GM20431 (cell line): ENCODE measurements around the gene SULT1B1.
"Not testable (repeated sequence)": the region's sequence is repeated elsewhere in the genome, so short reads cannot be mapped to it uniquely, and the experiment has no call there.

Source experiments
- in situ Hi-C: fragments of 300-500 bp; cut with MseI, MboI; formaldehyde crosslinking; loops from one replicate; pipeline ENCODE4 v1.15.0; 2020; ENCODE audit warnings: low sequenced_read_pairs; ENCODE audit not compliant: unreplicated experiment

Gene SULT1B1

GRCh38 chr4:69760455-69760854 lies at the start of gene SULT1B1:
Gene SULT1B1 (minus strand): TSS chr4:69760620. CDS start chr4:69755217, 5,403 bp downstream.
- in situ Hi-C loops = no loop called here

GRCh38 chr4:69800599-69800998 lies 40.2 kb upstream of the SULT1B1 start:
- in situ Hi-C loops = no loop called here

- in situ Hi-C loops = no loop called here
Measured at GRCh38 chr4:69799337-69799736, 38.9 kb upstream of the SULT1B1 start.

DNA sequence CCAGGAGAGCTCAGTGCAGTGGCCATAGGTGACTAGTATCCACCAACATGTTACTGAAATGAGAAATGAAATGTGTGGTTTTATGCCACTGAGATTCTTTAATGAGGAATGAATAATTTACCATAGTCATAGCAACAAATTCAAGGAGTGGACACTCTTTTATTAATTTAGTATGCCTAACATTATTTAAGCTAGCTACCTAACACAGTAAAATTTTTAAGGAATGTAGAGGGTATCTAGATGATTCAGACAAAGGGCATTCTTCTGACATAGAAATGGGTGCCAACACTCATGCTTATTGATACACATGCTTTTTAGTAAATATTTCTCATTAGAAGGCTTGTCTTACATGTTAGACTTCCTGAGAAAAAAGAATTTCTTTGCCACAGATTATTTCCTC lies 33.3 kb upstream of the SULT1B1 start:
- in situ Hi-C loops = no loop called here

DNA sequence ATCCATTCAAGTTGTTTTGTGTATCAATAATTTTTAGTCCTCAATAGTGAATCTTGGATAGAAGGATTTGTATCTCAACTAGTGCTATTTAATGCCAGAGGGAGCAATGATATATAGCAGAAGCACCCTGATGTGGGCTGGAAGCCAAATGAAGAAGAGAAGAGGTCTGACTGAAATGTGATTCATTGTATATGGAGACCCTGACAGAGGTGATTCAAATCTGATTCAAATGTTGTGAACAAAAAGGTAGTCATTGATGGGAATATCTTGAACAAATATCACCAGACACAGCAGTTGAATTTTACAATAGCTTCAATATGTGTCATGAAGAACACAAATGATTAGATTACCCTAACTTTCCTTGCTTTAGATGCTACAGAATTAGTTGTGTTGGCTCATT lies 27.5 kb upstream of the SULT1B1 start:
- in situ Hi-C loops = no loop called here

GRCh38 chr4:69786547-69786946 lies 26.1 kb upstream of the SULT1B1 start:
- in situ Hi-C loops = no loop called here

GRCh38 chr4:69785211-69785831 lies 24.9 kb upstream of the SULT1B1 start:
- in situ Hi-C loops = no loop called here

GRCh38 chr4:69782651-69783310 lies 22.4 kb upstream of the SULT1B1 start:
- in situ Hi-C loops = no loop called here

DNA sequence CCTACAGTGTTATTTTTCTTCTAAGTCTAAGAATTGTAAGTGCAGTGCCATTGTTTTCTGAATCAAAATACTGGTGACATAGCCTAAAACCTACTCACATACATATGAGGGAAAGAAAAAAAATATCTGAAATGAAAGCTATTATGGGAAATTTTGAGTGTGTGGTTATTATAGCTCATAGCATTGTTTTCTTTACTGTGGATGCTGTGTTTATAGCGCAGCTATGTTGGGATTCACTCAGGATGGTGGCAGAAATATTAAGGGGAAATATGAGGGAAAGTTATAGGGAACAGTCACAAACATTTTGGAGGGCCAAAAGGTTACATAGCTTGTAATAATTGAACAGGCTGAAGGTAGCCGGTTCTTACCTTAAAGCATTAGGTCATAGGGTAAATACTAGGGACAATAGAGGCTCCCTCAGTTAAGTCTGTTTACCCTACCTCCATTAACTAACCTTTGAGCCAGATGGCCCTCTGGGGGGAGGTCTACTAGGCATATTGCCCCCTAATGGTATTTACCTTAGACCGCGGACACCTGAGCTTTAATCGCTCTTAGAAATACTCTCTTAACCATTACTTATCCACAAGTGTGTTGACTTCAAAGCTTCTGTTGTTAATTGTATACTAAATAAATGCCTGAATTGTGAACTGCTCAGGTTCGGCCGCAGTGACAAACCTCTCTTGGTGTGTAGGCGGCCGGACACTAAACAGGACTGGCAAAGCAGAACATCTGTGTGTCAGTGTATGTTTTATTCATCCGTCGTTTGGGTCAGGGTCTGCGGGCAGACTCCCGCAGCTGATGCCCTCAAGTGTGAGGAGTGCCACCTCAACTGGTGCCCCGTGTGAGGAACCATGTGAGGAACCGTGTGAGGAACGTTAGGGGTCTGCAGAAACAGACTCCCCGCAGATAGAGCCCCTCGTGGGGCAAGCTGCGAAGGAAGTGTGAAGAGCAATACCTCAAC lies 21.3 kb upstream of the SULT1B1 start:
- in situ Hi-C loops = no loop called here

- in situ Hi-C loops = no loop called here
Measured at GRCh38 chr4:69780141-69780540, 19.7 kb upstream of the SULT1B1 start.

- in situ Hi-C loops = no loop called here
Measured at GRCh38 chr4:69776696-69777095, 16.3 kb upstream of the SULT1B1 start.

GRCh38 chr4:69775321-69775867 lies 15.0 kb upstream of the SULT1B1 start:
- in situ Hi-C loops = no loop called here

DNA sequence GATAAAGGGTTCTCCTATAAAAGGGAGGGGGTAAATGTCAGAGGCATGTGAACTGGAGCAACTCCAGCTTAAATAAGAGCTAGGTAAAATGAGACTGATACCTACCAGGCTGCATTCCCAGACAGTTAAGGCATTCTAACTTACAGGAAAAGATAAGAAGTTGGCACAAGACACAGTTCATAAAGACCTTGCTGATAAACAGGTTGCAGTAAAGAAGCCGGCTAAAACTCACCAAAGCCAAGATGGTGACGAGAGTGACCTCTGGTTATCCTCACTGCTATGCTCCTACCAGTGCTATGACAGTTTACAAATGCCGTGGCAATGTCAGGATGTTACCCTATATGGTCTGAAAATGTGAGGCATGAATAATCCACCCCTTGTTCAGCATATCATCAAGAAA lies 13.1 kb upstream of the SULT1B1 start:
- in situ Hi-C loops = no loop called here

- in situ Hi-C loops = not testable (repeated sequence)
Measured at GRCh38 chr4:69768554-69768953, 8.1 kb upstream of the SULT1B1 start.

DNA sequence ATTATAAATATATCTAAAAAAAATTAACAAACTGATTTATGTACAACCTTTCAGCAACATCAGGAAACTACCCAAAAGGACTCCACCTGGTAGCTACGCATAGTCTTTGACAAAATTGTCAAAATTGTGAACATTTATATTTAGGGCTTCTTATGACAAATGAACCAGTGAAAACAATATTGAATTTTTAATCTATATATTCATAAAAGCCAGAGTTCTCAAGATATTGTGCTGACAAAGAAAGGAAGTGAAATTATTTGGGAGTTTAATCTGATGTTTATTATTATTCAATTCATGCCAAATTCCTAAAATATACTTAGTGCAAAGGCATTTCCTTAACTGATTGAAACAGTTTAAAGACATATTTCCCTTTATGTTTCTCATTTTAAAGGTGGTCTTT lies 5.3 kb upstream of the SULT1B1 start:
- in situ Hi-C loops = no loop called here

DNA sequence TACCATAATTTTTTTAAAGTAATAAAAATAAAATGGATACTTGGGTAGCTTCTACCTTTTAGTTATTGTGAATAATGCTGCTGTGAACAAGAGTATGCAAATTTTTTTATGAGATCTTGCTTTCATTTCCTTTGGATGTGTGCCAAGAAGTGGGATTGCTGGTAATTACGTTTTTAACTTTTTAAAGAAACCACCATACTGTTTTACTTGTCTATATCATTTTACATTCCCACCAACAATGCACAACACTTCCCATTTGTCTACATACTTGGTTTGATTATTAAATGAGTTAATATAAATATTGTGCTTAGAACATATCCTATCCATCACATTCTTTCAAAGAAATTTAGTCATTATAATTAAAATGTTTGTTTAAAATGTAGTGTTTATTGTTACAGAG lies 3.9 kb upstream of the SULT1B1 start:
- in situ Hi-C loops = no loop called here

DNA sequence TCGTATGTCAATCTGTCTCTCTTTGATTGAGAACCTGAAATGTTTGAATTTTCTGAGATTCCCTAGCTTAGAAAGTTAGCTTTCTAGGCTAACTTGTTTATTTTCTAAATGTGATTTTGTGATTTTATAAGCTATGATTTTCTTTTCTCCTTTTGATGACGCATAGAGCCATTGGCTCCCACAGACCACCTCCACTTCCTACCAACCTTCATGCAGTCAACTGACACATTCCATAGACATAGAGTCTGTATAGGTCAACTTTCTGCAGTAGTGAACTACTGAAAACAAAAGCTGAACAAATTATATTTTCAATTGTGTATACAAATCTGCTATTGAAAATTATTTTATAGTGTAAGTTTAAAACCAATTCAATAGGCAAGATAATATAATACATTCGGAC lies 2.8 kb upstream of the SULT1B1 start:
- in situ Hi-C loops = no loop called here

DNA sequence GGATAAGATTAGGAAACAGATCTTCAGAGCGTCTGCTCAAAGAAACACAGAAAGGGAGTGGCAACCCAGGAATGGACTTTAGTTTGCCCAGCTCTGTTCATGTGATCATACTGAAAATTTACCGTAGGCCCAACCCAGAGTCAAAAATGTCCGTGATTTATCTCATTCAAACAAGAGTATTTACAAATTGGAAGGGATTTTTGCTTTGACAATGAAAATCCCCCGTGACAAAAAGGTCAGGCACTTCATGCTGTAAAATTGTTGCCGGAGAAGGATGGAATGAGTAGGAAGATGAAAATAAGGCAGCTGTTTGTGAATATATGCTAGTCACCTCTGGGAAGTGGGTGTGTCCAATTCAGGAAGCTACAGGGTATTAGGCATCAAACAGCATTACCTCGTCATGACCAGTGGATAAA lies 1.2 kb downstream of the SULT1B1 start:
- in situ Hi-C loops = no loop called here

GRCh38 chr4:69757464-69757863 lies 3.0 kb downstream of the SULT1B1 start:
- in situ Hi-C loops = no loop called here

- in situ Hi-C loops = no loop called here
Measured at GRCh38 chr4:69754926-69755580, 5.4 kb downstream of the SULT1B1 start.
